ENCODE measurements around the gene SLC12A7. TPM values are rescaled to one million over a fixed set of nuclear protein-coding genes. Genes with fewer than 3 reads are reported as not detected.

The SLC12A7 gene
- total RNA-seq, 2 experiments from 2014 or later: 0.06 TPM; not detected in 1

DNA sequence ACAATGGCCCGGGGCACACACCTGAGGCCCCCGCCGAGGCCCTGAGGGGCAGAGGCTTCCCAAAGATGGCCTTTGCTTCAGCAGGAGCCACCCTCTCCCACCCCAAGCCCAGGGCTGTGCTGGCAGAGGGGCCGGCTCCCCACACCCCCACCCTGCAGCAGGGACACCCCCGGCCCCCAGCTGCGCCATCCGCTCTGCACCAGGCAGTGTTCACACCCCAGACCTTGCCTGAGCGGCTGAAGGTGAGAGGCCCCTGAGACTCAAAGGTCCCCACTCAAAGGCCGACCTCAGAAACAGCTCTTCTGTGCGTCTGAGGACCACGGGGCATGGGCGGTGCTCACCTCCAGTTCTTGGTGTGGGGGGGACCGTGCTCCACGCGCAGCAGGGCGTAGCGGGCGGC lies 37.6 kb downstream of the SLC12A7 start:
- Histone ChIP-seq H3K27ac (ENCODE audit: low read depth, low read length, poor library complexity, severe bottlenecking) (no peak overlapping the region), H2AFZ (ENCODE audit: low read length) (no peak overlapping the region), H4K20me1 (ENCODE audit: insufficient read depth, low read length) (no peaks in the 10 kb centered on the region), H3K36me3 (ENCODE audit: insufficient read depth, low read length) (no peaks in the 10 kb centered on the region), H3K4me3 (ENCODE audit: low read depth, low read length, poor library complexity, severe bottlenecking) (no peak overlapping the region), H3K4me1 (ENCODE audit: insufficient read depth, low read length, poor library complexity, severe bottlenecking) (no peaks in the 10 kb centered on the region), H3K9me2 (ENCODE audit: insufficient read depth, low read length) (no peaks in the 10 kb centered on the region), H3K79me2 (ENCODE audit: insufficient read depth, low read depth, low read length) (no peaks in the 10 kb centered on the region), H3K9me3 (ENCODE audit: low read length) (no peaks in the 10 kb centered on the region), H3K4me2 (ENCODE audit: low read length) (no peak overlapping the region)
- BruUV-seq (replicated peaks): no TSS peak
- intact Hi-C loops (cut with micrococcal nuclease; ENCODE audit: unreplicated experiment): no loop called here
- CTCF ChIA-PET (ENCODE audit: unreplicated experiment): no interaction called here
- POLR2A ChIA-PET: no interaction called here
- TF ChIP-seq EZH2phosphoT487 (IDR thresholded peaks at IDR 0.05; ENCODE audit: borderline replicate concordance, low read depth, low read length): no peak
- TF ChIP-seq, protein P1, sequence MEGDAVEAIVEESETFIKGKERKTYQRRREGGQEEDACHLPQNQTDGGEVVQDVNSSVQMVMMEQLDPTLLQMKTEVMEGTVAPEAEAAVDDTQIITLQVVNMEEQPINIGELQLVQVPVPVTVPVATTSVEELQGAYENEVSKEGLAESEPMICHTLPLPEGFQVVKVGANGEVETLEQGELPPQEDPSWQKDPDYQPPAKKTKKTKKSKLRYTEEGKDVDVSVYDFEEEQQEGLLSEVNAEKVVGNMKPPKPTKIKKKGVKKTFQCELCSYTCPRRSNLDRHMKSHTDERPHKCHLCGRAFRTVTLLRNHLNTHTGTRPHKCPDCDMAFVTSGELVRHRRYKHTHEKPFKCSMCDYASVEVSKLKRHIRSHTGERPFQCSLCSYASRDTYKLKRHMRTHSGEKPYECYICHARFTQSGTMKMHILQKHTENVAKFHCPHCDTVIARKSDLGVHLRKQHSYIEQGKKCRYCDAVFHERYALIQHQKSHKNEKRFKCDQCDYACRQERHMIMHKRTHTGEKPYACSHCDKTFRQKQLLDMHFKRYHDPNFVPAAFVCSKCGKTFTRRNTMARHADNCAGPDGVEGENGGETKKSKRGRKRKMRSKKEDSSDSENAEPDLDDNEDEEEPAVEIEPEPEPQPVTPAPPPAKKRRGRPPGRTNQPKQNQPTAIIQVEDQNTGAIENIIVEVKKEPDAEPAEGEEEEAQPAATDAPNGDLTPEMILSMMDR (conservative IDR thresholded peaks at IDR 0.05; ENCODE audit: low read length): no peak
- no peak for DNase-seq (ENCODE audit: low spot score)

GRCh38 chr5:1073239-1074102 lies 38.4 kb downstream of the SLC12A7 start:
- Histone ChIP-seq H3K4me1 (ENCODE audit: insufficient read depth, low read length, poor library complexity, severe bottlenecking) (no peaks in the 10 kb centered on the region), H3K27ac (ENCODE audit: low read depth, low read length, poor library complexity, severe bottlenecking) (no peak overlapping the region), H4K20me1 (ENCODE audit: insufficient read depth, low read length) (no peaks in the 10 kb centered on the region), H3K79me2 (ENCODE audit: insufficient read depth, low read depth, low read length) (no peaks in the 10 kb centered on the region), H3K36me3 (ENCODE audit: insufficient read depth, low read length) (no peaks in the 10 kb centered on the region), H3K4me2 (ENCODE audit: low read length) (no peak overlapping the region), H3K9me3 (ENCODE audit: low read length) (no peaks in the 10 kb centered on the region), H2AFZ (ENCODE audit: low read length) (no peak overlapping the region), H3K4me3 (ENCODE audit: low read depth, low read length, poor library complexity, severe bottlenecking) (no peak overlapping the region), H3K9me2 (ENCODE audit: insufficient read depth, low read length) (no peaks in the 10 kb centered on the region)
- no peak for DNase-seq (ENCODE audit: low spot score)
- ChIA-PET POLR2A (no interaction called here), CTCF (ENCODE audit: unreplicated experiment) (no interaction called here)
- intact Hi-C loops (cut with micrococcal nuclease; ENCODE audit: unreplicated experiment): no loop called here
- BruUV-seq (replicated peaks): no TSS peak
- TF ChIP-seq, protein P1 (conservative IDR thresholded peaks at IDR 0.05; ENCODE audit: low read length): no peak
- no peak for TF ChIP-seq EZH2phosphoT487 (IDR thresholded peaks at IDR 0.05; ENCODE audit: borderline replicate concordance, low read depth, low read length)

GRCh38 chr5:1069720-1070088 lies 42.2 kb downstream of the SLC12A7 start:
- H4K20me1 ChIP-seq (ENCODE audit: insufficient read depth, low read length): no peaks in the 10 kb centered on the region
- no peaks in the 10 kb centered on the region for H3K36me3 ChIP-seq (ENCODE audit: insufficient read depth, low read length)
- H3K9me2 ChIP-seq (ENCODE audit: insufficient read depth, low read length): no peaks in the 10 kb centered on the region
- H3K27ac ChIP-seq (ENCODE audit: low read depth, low read length, poor library complexity, severe bottlenecking): no peak overlapping the region
- H3K4me3 ChIP-seq (ENCODE audit: low read depth, low read length, poor library complexity, severe bottlenecking): no peak overlapping the region
- intact Hi-C loops (cut with micrococcal nuclease; ENCODE audit: unreplicated experiment): no loop called here
- no TSS peak for BruUV-seq (replicated peaks)
- no peak for DNase-seq (ENCODE audit: low spot score)
- no peaks in the 10 kb centered on the region for H3K9me3 ChIP-seq (ENCODE audit: low read length)
- no peaks in the 10 kb centered on the region for H3K4me1 ChIP-seq (ENCODE audit: insufficient read depth, low read length, poor library complexity, severe bottlenecking)
- H3K79me2 ChIP-seq (ENCODE audit: insufficient read depth, low read depth, low read length): no peaks in the 10 kb centered on the region
- no peak for TF ChIP-seq EZH2phosphoT487 (IDR thresholded peaks at IDR 0.05; ENCODE audit: borderline replicate concordance, low read depth, low read length)
- TF ChIP-seq, protein P1 (conservative IDR thresholded peaks at IDR 0.05; ENCODE audit: low read length): no peak
- no peak overlapping the region for H3K4me2 ChIP-seq (ENCODE audit: low read length)
- ChIA-PET POLR2A (no interaction called here), CTCF (ENCODE audit: unreplicated experiment) (no interaction called here)
- no peak overlapping the region for H2AFZ ChIP-seq (ENCODE audit: low read length)
